Muscle layer of colon (tissue), 2 donors: ENCODE measurements around the gene CEL.
"Not testable (repeated sequence)": the region's sequence is repeated elsewhere in the genome, so short reads cannot be mapped to it uniquely, and the experiment has no call there.

ENCODE experiments used
- H3K27ac ChIP-seq: one replicate; pipeline ENCODE4 v1.7.0; 2013; ENCODE audit warnings: low read depth, mild to moderate bottlenecking, low read length, moderate library complexity
- H3K27me3 ChIP-seq, 2 donors: one replicate each; pipeline ENCODE4 v1.7.0; 2013; ENCODE audit warnings: low read length in 2 of 2, mild to moderate bottlenecking in 2 of 2; ENCODE audit not compliant: insufficient read depth in 2 of 2, control insufficient read depth in 1 of 2
- H3K36me3 ChIP-seq: one replicate; pipeline ENCODE4 v1.7.0; 2013; ENCODE audit warnings: mild to moderate bottlenecking, low read length; ENCODE audit not compliant: insufficient read depth
- H3K4me1 ChIP-seq: one replicate; pipeline ENCODE4 v1.7.0; 2013; ENCODE audit warnings: mild to moderate bottlenecking, low read length; ENCODE audit not compliant: insufficient read depth
- H3K4me3 ChIP-seq, 2 donors: one replicate each; pipeline ENCODE4 v1.7.0; 2013; ENCODE audit warnings: low read length in 2 of 2, low read depth in 1 of 2, mild to moderate bottlenecking in 1 of 2, moderate library complexity in 1 of 2
- H3K9ac ChIP-seq: one replicate; pipeline ENCODE4 v1.7.0; 2013; ENCODE audit warnings: low read length
- H3K9me3 ChIP-seq: one replicate; pipeline ENCODE4 v1.7.0; 2013; ENCODE audit warnings: mild to moderate bottlenecking, low read length
- donor health status: abdominal sarcoma.
- donor health status: Adenocarcinoma of cecum.

The CEL gene

GRCh38 chr9:133066181-133066983 is 4.6 kb downstream of the CEL start:
- H3K27ac ChIP-seq, result no peak overlapping the region
- no peaks in the 10 kb centered on the region for H3K27me3 ChIP-seq
- H3K4me3 ChIP-seq, result no peak overlapping the region

GRCh38 chr9:133067006-133067405 is 5.2 kb downstream of the CEL start:
- Histone ChIP-seq H3K27me3 (no peaks in the 10 kb centered on the region), H3K9ac (no peak overlapping the region), H3K9me3 (no peaks in the 10 kb centered on the region), H3K4me1 (no peaks in the 10 kb centered on the region), H3K27ac (no peak overlapping the region), H3K4me3 (no peak overlapping the region), H3K36me3 (no peaks in the 10 kb centered on the region)

More at GRCh38 chr9:133066181-133066983, 4.6 kb downstream of the CEL start:
- no peaks in the 10 kb centered on the region for H3K9me3 ChIP-seq
- no peak overlapping the region for H3K9ac ChIP-seq
- no peaks in the 10 kb centered on the region for H3K36me3 ChIP-seq
- H3K4me1 ChIP-seq, result no peaks in the 10 kb centered on the region

GRCh38 chr9:133067813-133068212 is 6.0 kb downstream of the CEL start:
- Histone ChIP-seq H3K36me3 (no peaks in the 10 kb centered on the region), H3K4me1 (no peaks in the 10 kb centered on the region), H3K9ac (no peak overlapping the region), H3K4me3 (no peak overlapping the region), H3K9me3 (no peaks in the 10 kb centered on the region), H3K27me3 (no peaks in the 10 kb centered on the region), H3K27ac (no peak overlapping the region)

GRCh38 chr9:133068431-133068830 is 6.7 kb downstream of the CEL start:
- H3K27me3 ChIP-seq, H3K9ac ChIP-seq, H3K27ac ChIP-seq, H3K4me3 ChIP-seq, H3K9me3 ChIP-seq, H3K4me1 ChIP-seq, H3K36me3 ChIP-seq: not testable (repeated sequence)

- not testable (repeated sequence) for H3K9ac ChIP-seq, H3K4me1 ChIP-seq, H3K27ac ChIP-seq, H3K27me3 ChIP-seq, H3K4me3 ChIP-seq, H3K9me3 ChIP-seq, H3K36me3 ChIP-seq
These were observed 8.8 kb downstream of the CEL start for GRCh38 chr9:133070500-133070961.

- not testable (repeated sequence) for H3K27ac ChIP-seq, H3K36me3 ChIP-seq, H3K9ac ChIP-seq, H3K27me3 ChIP-seq, H3K4me3 ChIP-seq, H3K9me3 ChIP-seq, H3K4me1 ChIP-seq
These were observed 9.2 kb downstream of the CEL start for GRCh38 chr9:133070985-133071384.

GRCh38 chr9:133071484-133072150 is 9.8 kb downstream of the CEL start:
- no peaks in the 10 kb centered on the region for H3K9me3 ChIP-seq
- no peaks in the 10 kb centered on the region for H3K4me1 ChIP-seq
- H3K27me3 ChIP-seq, result no peaks in the 10 kb centered on the region
- H3K27ac ChIP-seq, result no peak overlapping the region
- H3K36me3 ChIP-seq, result no peaks in the 10 kb centered on the region
- H3K9ac ChIP-seq, result no peak overlapping the region
- no peak overlapping the region for H3K4me3 ChIP-seq

GRCh38 chr9:133072210-133072609 is 10.4 kb downstream of the CEL start:
- H3K9me3 ChIP-seq, H3K4me1 ChIP-seq, H3K36me3 ChIP-seq, H3K4me3 ChIP-seq, H3K27me3 ChIP-seq, H3K27ac ChIP-seq, H3K9ac ChIP-seq: not testable (repeated sequence)

- Histone ChIP-seq H3K27ac (no peak overlapping the region), H3K9ac (no peak overlapping the region), H3K27me3 (no peaks in the 10 kb centered on the region), H3K36me3 (no peaks in the 10 kb centered on the region), H3K4me3 (no peak overlapping the region), H3K9me3 (no peaks in the 10 kb centered on the region), H3K4me1 (no peaks in the 10 kb centered on the region)
These were observed 11.6 kb downstream of the CEL start for GRCh38 chr9:133073086-133074014.

GRCh38 chr9:133074111-133074651 is 12.4 kb downstream of the CEL start:
- no peak overlapping the region for H3K27ac ChIP-seq
- no peak overlapping the region for H3K4me3 ChIP-seq
- H3K4me1 ChIP-seq, result no peaks in the 10 kb centered on the region
- H3K36me3 ChIP-seq, result no peaks in the 10 kb centered on the region
- no peaks in the 10 kb centered on the region for H3K27me3 ChIP-seq
- H3K9me3 ChIP-seq, result no peaks in the 10 kb centered on the region
- H3K9ac ChIP-seq, result no peak overlapping the region
